HG03095 (cell line): ENCODE results near the gene ACACA.

Experiments
- ATAC-seq: cut with Tn5 transposase; IDR thresholded peaks from one replicate; pipeline ENCODE4 v1.9.1; 2021; ENCODE audit warnings: moderate library complexity; ENCODE audit not compliant: unreplicated experiment

Gene ACACA

DNA sequence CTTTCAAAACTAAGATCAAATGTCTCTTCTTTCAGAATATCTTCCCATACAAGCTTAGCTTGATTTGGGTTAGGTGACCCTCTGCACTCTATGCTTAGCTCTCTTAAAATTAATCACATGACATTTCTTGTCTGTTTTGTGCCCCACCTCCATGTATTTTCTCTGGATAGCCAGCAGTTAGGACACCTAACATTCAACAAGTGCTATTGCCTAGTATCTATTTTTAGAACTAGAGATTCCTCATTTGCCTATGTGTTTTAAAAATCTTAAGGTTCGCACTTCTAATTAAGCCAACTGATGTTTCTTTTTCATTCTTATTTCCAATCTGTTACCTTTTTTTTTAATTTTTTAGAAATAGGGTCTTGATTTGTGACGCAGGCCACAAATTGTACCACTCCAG is 160.6 kb downstream of the ACACA start:
- ATAC-seq = no peak

DNA sequence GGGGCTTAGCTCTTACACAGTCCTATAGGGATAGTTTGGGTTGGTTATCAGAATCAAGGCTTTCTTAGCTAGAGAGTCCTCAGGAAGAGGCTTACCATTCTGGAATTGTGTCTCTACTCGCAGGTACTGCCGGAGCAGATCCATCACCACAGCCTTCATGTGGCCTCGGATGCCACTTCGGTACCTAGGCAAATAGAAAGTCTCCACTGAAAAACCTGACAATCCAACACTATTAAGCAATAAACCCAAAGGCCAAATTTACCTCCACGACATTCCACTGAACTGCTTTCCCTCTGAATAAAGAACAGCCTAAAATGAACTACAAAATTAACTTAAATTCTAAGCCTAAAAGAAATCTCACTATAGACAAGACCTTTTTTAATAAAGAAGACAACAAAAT is 166.3 kb downstream of the ACACA start:
- ATAC-seq = no peak

DNA sequence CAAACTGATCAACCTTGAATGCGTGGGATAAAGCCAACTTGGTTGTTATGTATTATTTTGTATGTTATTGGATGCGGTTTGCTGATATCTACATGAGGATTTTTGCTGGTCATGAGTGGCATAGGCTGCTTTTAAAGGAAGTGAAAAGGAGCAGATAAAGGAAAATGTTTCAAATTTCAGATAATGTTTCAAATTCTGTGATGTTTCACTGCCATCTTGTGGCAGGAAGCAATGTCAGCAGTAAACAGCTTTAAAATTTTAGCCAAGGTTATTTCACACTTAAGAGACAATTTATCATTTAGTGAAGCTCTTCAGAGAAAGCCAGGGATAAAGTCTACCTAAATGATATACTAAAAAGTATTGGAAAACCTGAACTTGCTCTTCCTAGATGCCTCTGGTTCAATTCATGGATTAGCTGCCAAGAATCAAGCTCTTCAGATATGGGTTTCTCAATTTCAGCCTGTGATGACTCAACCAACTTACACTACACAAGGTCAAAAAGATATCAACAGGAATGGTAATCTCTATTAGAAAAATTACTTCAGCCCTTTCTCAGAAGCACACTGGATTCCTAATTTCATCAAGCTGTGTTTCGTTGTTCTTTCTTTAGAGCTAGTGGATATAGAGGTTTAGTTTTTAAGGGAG is 166.8 kb downstream of the ACACA start:
- ATAC-seq = no peak

DNA sequence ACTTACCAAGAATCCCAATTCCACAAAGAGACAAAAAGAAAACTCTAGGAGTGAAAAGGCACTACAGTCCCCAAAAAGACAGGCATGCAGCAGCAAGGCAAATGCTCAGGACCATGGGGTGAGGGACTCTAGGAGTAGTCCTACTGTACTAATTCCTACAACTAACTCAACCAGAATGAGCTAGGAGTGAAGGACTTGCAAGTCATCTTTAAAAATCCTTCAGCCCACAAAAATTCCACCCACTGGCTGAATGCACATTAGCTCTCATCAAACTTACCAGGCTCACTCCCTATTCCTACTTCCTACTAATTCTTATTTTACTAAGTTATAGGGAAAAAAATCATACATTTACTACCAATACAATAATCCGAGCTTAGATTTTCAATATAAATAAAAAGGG is 172.5 kb downstream of the ACACA start:
- ATAC-seq = no peak

DNA sequence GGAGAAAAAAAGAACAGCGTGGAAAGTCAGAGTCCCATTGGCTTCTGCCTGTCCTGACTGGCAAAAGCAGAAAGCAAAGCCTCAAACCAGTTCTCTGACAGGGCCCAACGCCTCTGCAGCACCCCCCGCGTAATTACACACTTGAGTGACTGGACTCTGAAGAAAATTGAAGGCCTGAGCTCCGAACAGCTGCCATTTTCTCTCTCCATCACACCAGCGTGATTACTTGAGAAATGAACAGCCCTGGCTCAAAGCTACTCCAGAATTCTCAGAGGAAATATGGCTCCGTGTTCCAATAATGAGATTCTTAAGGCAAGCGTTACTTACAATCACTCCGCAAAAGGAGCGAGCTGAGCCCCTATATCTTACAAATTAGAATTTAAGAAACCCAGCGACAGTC is 173.6 kb downstream of the ACACA start:
- ATAC-seq = no peak

DNA sequence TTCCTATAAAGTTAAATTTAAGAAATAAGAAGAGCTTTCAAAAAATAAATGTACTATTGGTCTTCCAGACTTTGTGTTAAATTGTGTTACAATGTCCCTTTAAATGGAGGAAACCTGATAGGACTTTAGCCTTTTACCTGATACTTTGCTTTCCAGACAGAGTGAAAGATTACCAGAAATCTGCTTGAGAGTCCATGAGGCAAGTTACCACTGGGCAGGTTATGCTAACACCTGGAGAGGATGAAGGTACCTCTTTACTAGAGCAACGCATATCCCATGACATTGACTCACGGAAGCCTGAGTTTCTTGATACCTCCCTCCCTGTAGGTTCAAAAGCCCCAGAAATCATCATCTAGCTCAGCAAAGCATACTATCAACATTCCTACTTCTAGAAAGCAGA is 174.7 kb downstream of the ACACA start:
- no peak for ATAC-seq

DNA sequence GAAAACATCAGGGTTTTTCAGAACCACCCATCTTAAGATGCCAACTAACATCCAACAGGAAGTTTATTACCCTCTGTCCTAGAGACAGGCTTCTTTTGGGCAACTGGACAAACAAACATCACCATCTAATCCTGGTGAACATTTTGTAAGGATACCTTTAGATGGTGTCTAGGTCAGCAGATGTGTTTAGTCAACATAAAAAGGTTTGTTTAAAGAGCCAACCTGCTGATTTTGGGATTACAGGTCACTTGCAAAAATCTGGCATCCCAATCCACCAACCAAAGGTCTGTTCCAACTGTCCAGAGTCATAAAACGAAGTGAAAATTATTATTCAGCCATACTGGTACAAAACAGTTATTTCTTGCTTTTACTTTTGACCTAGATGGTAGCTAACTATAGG is 176.0 kb downstream of the ACACA start:
- no peak for ATAC-seq

DNA sequence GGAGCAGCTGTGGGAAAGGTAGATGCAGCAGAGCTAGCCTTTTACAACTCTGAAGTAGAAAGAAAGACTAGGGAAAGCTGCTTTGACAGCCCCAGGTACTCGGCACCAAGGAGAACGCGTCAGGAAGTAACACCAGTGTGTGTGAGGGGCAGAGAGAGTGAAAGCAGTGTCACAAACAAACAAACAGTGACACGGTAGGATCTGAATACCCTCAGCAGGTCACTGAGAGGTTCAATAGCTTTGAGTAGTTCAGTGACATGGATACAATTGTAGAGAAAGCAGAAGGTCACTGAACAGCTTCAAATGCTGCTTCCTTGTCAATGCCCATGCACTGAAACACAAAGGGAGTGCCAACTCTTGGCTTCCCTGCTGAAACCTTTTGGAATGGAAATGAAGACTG is 181.2 kb downstream of the ACACA start:
- no peak for ATAC-seq

DNA sequence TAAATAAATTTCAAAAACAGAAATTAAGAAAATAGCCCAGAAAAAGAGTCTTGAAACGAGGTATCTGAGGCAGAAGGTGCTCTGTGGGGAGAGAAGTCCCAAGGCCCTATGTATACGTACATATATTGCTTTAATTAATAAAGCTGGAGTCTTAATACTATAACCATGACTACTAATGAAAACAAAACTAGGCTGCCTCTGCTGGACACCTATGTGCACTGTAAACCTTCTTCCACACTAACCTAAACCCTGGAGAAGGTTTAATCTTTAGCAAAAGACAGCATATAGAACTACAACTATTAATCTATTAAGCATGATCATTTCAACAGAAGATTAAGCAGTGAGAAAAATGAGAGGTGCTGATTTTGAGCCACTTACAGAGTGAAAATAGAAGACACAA is 184.8 kb downstream of the ACACA start:
- ATAC-seq = no peak

DNA sequence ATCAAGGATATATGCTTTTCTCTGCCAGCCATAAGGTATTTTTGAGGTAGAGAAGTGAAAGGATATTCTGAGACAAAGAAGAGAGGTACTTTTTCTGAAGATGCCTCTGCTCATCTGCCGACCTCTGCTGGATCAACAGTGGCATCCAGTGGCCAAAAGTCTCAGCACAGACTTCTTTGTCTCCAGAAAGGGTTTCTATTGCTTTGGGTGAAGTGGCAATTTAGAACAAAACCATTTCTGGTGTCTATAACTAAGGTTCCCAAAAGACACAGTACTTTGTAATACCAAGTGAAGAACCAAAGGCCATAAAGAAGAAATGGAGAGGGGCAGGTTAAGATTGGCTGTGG is 186.1 kb downstream of the ACACA start:
- ATAC-seq = no peak

DNA sequence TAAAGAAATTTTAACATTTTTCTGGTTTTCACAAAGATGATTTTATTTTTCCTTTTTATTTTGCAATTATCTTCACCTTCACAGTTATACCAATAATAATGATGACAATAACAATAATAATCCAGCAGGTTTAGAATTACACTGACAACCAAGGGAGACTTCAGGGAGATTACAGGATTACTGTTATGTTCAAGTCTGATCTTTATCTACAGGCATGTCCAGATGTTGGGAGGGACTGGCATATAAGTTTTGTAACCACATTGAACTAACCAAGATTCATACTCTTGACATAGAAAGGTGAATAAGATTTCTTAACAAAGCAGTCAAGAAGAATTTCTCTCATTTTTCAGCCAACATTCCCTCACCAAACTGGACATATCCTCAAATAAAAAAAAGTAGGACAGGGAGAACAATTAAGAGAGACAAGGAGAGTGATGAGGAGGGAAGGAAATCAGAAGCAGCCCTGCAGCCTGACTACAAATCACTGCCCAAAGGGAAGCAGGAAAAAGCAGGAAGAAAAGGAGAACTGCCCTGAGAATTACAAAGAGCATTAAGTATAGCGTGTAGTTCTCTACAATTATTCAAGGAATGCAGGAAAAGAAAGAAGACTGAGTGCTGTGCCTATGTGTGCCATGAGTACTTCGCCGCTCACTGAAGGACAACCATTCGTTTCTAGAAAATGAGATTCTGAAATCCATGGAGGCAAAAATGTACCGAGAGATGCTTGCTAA is 186.6 kb downstream of the ACACA start:
- ATAC-seq = no peak

DNA sequence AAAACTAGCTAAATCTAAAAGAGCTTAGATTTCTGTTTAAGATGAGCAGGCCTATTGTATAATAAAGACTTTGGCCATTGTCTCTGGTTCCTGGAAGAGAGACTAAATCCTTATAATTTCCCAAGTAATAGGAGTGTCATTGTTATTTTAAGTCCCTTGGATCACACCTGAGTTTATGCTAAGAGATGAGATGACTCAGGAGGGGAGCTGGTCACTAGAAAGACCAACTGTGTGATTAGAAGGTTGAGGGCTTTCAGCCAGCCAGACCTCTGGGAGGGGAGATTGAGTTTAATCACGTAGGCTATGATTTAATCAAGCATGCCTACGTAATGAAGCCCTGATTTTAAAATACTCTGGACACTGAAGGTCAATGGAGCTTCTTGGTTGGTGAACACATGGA is 187.8 kb downstream of the ACACA start:
- ATAC-seq = no peak

DNA sequence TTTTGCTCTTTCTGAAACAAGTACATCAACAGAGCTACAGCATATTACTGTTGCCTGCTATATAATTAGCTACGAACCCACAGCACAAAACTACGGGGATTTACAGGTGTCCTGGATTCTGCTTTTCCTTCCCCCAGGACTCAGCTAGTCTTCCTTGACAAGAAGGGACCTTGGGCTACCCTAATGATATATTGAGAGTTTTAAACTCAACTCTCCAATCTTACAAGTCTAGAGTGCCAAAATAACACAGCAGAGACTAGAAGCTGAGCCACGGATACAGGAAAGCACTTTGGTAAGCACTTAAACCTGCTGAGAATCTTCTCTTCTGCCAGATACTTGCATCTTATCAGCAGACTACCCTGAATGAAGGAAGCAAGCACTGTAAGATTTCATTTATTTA is 192.2 kb downstream of the ACACA start:
- no peak for ATAC-seq

DNA sequence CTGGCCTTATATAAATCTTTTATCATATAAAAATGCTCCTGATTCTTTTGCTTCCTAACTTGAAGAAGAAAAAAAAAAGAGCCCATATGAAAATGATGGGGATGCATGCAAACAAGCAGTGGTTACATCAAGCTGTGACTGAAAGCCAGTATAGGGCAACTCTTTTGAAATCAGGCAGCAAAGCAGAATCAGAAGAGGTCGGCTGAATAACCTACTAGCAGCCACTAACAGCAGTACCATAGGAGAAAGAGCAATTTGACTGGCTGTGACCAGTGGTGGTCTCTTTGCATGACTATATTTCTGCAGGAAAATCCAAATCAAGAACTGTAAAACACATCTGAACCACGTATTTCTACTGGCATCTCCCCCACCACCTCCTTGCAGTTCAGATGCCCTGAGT is 192.7 kb downstream of the ACACA start:
- no peak for ATAC-seq

DNA sequence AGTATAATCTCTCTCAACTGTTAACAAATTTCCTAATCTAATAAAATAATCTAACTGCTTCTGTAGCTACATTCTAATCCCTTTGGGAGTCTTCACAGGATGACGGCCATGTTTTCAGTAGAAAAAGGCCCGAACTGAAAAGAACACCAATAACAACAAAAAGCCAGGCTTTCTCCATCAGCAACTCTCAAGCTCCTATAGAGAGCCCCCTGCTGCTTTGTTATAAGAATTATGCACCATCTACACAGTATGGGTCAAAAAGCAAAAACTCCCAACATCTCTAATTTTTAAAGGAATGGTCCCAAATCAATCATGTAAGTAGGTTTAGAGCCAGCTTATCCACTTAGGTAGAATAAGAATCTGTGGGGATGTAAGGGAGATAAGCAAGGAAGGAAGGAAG is 194.5 kb downstream of the ACACA start:
- no peak for ATAC-seq

DNA sequence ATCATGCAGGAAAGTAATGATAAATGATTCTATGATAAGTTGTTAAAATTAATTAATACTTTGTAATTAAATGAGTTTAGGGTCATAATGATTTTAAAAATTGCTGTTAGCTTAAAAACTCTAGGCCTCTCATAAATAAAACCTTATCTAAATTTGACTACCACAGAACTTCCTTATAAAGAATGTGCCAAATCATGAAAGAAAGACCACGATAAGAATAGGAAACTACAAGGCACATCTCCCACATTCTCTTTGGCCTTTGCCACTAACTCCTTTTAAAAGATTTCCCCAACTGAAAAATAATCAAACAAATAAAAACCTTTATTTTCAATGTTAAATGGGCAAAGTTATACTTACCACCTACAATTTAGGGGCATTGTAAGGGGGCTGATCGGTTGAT is 195.5 kb downstream of the ACACA start:
- no peak for ATAC-seq

DNA sequence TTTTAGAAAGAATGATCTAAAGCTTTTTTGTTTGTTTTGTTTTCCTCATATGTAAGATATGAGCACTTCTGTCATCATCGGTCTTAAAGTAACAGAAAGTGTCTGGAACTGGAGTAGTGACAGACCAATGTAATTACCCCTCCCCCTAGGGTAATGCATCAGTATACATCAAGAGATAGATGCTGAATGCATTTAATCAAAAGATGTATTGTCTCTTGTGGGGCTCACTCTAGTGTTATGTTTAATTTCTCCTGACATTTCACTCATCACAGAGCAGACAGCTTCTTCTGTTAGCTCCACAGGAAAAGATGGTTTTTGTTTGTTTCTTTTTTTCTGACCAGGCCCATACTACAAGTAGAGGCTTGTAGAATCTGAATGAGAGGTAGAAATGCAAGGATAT is 199.5 kb downstream of the ACACA start:
- ATAC-seq = no peak

DNA sequence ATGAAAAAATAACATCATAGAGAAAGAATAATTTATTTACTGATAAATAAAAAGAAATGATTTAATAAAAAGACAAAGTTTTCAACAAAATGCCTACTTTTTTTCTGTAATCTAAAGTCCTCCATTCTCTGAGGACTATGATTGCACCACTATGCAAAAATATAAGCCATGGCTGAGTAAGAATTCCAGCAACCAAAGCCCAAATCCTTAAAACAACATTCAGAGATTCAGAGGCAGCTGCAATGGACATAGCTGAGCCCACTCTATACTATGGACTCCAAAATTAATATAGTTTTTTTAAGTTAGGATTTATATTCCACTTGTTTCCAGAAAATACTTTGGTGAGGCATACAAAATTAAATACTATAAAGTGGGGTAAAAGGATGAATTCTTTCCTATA is 200.3 kb downstream of the ACACA start:
- no peak for ATAC-seq

DNA sequence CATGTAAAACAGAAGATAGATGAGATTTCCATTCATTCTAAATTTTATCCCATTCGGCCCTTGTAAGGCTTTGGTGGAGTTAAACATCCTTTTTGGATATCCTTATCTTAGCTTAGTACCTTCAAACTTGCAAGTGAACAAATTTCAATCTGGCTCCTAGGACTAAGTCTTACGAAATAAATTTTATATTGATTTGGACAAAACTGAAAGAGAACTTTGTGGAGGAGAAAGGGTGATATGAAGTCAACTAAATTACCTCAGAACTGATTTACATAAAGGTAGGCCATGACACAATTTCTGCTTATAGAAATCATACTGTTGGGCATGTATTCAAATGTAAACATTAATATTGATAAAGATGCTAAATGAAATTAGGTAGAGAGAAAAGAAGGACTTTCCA is 206.1 kb downstream of the ACACA start:
- ATAC-seq = no peak

DNA sequence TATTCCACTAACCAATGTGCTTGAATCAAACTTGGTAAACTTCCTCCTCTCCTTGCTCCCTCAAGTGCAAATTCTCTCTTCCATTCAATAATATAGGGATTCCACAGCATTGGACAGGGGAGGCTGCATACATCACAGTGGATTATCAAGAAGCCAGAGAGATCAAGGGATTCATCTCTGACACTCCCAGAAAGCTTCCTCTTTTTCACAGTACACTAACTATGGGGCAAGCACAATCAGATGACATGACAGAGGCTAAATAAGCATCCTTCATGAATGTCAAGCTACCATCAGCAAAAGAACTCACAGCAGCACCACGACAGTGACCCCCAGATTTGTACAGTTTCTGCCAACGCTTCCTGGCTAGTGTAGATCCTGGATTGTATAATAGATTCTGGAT is 209.3 kb downstream of the ACACA start:
- ATAC-seq = no peak

DNA sequence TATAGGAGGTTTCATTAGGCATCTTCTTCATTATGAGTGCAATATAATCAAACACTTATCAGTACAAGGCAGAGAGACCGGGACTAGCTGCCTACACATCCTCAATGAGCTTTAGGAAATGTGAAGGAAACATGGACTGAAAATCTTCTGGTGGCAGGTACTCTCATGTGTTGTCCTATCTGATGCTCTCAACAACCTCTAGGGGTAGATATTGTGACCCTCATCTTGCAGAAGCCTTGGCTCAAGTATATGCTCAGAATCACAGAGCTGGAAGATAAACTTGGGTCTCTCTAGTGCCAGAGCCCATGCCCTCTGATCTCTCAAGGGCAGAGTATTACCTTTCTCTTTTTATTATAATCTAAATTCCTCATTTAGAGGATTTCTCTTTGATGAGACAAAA is 212.4 kb downstream of the ACACA start:
- ATAC-seq = no peak

DNA sequence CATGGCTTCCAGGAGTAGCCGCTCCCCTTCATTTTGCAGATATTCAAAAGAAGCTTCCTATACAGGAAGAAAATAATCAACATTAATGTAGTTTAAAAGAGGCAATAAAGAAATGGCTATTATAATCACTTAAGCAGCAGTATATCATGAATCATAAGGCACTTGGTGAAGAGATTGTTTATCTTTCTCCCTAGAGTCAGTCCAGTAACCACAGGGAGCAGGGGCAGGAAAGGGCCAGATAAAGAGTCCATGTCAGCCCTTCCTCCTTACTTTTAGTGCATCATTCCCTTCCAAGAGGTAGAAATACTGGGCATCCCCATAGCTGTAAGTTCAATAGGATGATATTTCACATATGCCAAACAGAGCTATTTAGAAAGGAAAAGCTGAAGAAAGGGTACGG is 215.4 kb downstream of the ACACA start:
- no peak for ATAC-seq

DNA sequence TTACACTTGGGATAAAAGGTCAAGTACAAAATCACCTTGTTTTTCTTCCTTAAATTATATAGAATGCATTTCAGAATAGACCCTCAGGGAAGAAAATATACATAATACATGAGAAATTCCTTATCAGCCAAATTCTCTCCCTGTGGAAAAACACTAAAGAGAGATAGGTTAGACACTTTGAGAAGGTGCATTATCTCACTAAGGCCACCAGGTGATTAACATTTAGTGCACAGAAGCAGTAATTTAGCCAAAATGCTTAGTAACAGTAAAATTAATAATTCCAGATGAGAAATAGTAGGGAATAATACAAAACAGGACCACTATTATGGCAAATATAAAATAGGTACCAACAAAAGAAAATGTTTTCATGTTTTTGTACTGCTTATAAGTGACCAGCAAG is 216.1 kb downstream of the ACACA start:
- ATAC-seq = no peak
